ENCODE results near the gene GULP1. TPM values are rescaled to one million over a fixed set of nuclear protein-coding genes. Genes with fewer than 3 reads are reported as not detected.
A peak's percentile ranks its signal among the peaks of the same experiment; 100 is the strongest.

Gene GULP1
- total RNA-seq, 1 donor from 2014 or later, result 22.8 TPM

DNA sequence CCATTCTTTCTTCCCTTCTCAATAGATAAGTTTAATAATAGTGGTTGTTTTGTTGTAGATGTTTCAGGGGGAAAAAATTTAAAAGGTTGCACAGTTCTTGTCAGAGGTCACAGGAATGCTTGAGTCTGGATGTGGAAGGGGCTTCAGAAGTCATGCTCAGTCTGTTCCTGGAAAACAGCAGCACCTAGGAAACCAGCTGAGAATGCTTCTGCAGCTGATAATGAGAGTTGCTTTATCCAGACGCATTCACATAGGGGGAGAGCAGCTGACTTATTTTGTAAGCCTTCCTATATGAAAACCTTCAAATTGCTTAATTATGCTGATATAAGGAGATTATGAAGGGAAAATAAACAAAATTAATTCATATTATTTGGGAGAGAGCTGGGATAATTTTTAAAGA lies 235.5 kb downstream of the GULP1 start:
- Mint-ChIP-seq H3K27me3 (ENCODE audit: unreplicated experiment) (no peaks in the 10 kb centered on the region), H3K4me1 (ENCODE audit: unreplicated experiment) (peaks cover 18% of the 10 kb centered on the region), H3K36me3 (ENCODE audit: low read depth, unreplicated experiment) (no peaks in the 10 kb centered on the region), H3K9me3 (ENCODE audit: unreplicated experiment) (no peaks in the 10 kb centered on the region), H3K27ac (ENCODE audit: unreplicated experiment) (peak overlapping the region; percentile 12), H3K4me3 (ENCODE audit: unreplicated experiment) (no peak overlapping the region)
- DNase-seq (ENCODE audit: low spot score), result no peak
- TF ChIP-seq, protein P1, sequence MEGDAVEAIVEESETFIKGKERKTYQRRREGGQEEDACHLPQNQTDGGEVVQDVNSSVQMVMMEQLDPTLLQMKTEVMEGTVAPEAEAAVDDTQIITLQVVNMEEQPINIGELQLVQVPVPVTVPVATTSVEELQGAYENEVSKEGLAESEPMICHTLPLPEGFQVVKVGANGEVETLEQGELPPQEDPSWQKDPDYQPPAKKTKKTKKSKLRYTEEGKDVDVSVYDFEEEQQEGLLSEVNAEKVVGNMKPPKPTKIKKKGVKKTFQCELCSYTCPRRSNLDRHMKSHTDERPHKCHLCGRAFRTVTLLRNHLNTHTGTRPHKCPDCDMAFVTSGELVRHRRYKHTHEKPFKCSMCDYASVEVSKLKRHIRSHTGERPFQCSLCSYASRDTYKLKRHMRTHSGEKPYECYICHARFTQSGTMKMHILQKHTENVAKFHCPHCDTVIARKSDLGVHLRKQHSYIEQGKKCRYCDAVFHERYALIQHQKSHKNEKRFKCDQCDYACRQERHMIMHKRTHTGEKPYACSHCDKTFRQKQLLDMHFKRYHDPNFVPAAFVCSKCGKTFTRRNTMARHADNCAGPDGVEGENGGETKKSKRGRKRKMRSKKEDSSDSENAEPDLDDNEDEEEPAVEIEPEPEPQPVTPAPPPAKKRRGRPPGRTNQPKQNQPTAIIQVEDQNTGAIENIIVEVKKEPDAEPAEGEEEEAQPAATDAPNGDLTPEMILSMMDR (IDR thresholded peaks at IDR 0.05; ENCODE audit: unreplicated experiment), result no peak

DNA sequence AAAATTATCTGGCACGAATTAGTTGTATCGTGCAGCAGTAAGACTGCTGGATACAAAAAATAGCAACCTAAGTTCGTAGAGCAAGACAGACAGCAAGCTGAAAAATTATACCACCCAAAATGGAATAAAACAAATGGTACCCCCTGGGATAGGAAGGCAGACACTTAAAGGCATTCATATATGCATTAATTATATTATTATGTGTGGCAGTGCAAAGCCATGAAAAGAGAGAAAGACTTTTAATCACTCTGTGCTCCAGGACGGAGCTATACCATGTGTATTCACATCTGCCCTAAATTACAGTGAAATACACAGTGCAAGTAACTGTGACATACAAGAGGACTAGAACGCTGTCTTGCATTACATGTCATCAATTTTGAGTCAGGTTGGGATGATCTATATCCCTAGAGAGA lies 235.9 kb downstream of the GULP1 start:
- TF ChIP-seq, protein P1 (IDR thresholded peaks at IDR 0.05; ENCODE audit: unreplicated experiment), result no peak
- H3K36me3 Mint-ChIP-seq (ENCODE audit: low read depth, unreplicated experiment), result no peaks in the 10 kb centered on the region
- no peak for DNase-seq (ENCODE audit: low spot score)
- H3K4me1 Mint-ChIP-seq (ENCODE audit: unreplicated experiment), result peaks cover 18% of the 10 kb centered on the region
- no peaks in the 10 kb centered on the region for H3K9me3 Mint-ChIP-seq (ENCODE audit: unreplicated experiment)
- H3K4me3 Mint-ChIP-seq (ENCODE audit: unreplicated experiment), result no peak overlapping the region
- H3K27ac Mint-ChIP-seq (ENCODE audit: unreplicated experiment), result peak overlapping the region; percentile 7
- H3K27me3 Mint-ChIP-seq (ENCODE audit: unreplicated experiment), result no peaks in the 10 kb centered on the region

DNA sequence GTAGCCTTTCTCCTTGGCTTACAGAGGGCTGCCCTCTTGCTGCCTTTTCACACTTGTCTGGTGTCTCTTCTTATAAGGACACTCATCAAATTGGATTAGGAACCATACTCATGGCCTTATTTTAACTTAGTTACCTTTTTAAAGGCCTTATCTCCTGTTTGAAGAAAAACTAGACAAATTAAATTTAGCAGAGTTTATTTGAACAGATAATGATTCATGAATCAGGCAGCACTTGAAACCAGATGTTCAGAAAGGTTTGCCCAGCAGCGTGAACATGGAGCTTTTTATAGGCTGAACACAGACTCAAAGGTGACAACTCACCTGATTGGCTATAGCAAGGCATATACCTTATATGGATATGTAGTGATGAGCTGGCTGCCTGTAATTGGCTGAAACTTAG lies 238.0 kb downstream of the GULP1 start:
- H3K27ac Mint-ChIP-seq (ENCODE audit: unreplicated experiment), result no peak overlapping the region
- no peaks in the 10 kb centered on the region for H3K36me3 Mint-ChIP-seq (ENCODE audit: low read depth, unreplicated experiment)
- no peak for DNase-seq (ENCODE audit: low spot score)
- no peak overlapping the region for H3K4me3 Mint-ChIP-seq (ENCODE audit: unreplicated experiment)
- peaks cover 18% of the 10 kb centered on the region for H3K4me1 Mint-ChIP-seq (ENCODE audit: unreplicated experiment)
- no peaks in the 10 kb centered on the region for H3K9me3 Mint-ChIP-seq (ENCODE audit: unreplicated experiment)
- H3K27me3 Mint-ChIP-seq (ENCODE audit: unreplicated experiment), result no peaks in the 10 kb centered on the region
- TF ChIP-seq, protein P1 (IDR thresholded peaks at IDR 0.05; ENCODE audit: unreplicated experiment), result no peak

DNA sequence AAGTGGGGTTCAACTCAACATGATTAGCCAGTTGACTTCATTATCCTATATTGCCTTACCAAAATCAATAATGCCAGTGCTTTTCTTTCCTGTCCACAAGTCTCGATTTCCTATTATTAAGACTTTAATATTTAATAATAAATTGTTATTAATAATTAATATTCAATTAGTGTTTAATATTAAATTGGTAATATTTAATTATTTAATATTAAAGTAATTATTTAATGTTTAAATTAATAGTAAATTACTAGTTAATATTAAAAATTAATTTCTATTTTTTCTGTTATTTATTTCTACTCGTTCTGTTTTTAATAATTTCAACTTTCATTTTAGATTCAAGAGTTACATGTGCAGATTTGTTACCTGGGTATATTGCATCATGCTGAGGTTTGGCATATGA lies 243.2 kb downstream of the GULP1 start:
- DNase-seq (ENCODE audit: low spot score), result no peak
- Mint-ChIP-seq H3K36me3 (ENCODE audit: low read depth, unreplicated experiment) (no peaks in the 10 kb centered on the region), H3K4me1 (ENCODE audit: unreplicated experiment) (no peaks in the 10 kb centered on the region), H3K27ac (ENCODE audit: unreplicated experiment) (no peak overlapping the region), H3K27me3 (ENCODE audit: unreplicated experiment) (no peaks in the 10 kb centered on the region), H3K4me3 (ENCODE audit: unreplicated experiment) (no peak overlapping the region), H3K9me3 (ENCODE audit: unreplicated experiment) (no peaks in the 10 kb centered on the region)
- TF ChIP-seq, protein P1 (IDR thresholded peaks at IDR 0.05; ENCODE audit: unreplicated experiment), result no peak

DNA sequence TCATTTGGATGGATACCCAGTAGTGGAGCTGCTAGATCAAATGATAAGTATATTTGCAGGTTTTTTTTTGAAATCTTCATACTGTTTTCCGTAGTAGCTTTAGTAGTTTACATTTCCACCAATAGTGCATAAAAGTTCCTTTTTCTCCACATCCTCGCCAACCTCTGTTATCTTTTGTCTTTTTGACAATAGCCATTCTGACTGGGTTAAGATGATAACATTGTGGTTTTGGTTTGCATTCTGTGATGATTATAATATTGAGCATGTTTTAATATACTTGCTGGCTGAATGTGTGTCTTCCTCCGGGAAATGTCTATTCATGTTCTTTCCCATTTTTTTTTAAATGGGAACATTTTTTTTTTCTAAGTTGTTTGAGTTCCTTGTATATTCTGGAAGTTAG lies 260.0 kb downstream of the GULP1 start:
- peaks cover 4% of the 10 kb centered on the region for H3K9me3 Mint-ChIP-seq (ENCODE audit: unreplicated experiment)
- H3K4me1 Mint-ChIP-seq (ENCODE audit: unreplicated experiment), result peaks cover 57% of the 10 kb centered on the region
- no peaks in the 10 kb centered on the region for H3K36me3 Mint-ChIP-seq (ENCODE audit: low read depth, unreplicated experiment)
- peaks cover 2% of the 10 kb centered on the region for H3K27me3 Mint-ChIP-seq (ENCODE audit: unreplicated experiment)
- peak overlapping the region; percentile 90 for H3K27ac Mint-ChIP-seq (ENCODE audit: unreplicated experiment)
- H3K4me3 Mint-ChIP-seq (ENCODE audit: unreplicated experiment), result no peak overlapping the region
- no peak for DNase-seq (ENCODE audit: low spot score)
- TF ChIP-seq, protein P1 (IDR thresholded peaks at IDR 0.05; ENCODE audit: unreplicated experiment), result no peak
